Transverse colon (tissue), 4 donors: ENCODE measurements around the gene SH3RF3. TPM values are rescaled to one million over a fixed set of nuclear protein-coding genes. Genes with fewer than 3 reads are reported as not detected.

ENCODE experiments used
- DNase-seq: peaks from one replicate; pipeline ENCODE4 v3.0.0-alpha.2; 2019
- H3K27ac ChIP-seq, 4 donors: fragments of 200-600 bp; sonication (generic); 2 replicates each; pipeline ENCODE4 v1.5.1; 2016 to 2018; ENCODE audit warnings: inconsistent platforms in 4 of 4
- H3K27me3 ChIP-seq: fragments of 200-600 bp; sonication (generic); 2 replicates; pipeline ENCODE4 v1.5.1; 2017; ENCODE audit warnings: inconsistent platforms
- H3K36me3 ChIP-seq, 4 donors: fragments of 200-600 bp; sonication (generic); 2 replicates each; pipeline ENCODE4 v1.5.1; 2017 to 2019; ENCODE audit warnings: inconsistent platforms in 4 of 4
- H3K4me1 ChIP-seq, 4 donors: fragments of 200-600 bp; sonication (generic); 2 replicates each; pipeline ENCODE4 v1.5.1; 2017 to 2020; ENCODE audit warnings: inconsistent platforms in 4 of 4
- H3K4me3 ChIP-seq, 4 donors: fragments of 200-600 bp; sonication (generic); 1 replicate in 1 of 4; 2 replicates in 3 of 4; pipeline versions ENCODE4 v1.5.1 to v1.6.1; 2017 to 2019; ENCODE audit warnings: inconsistent platforms in 4 of 4
- H3K9me3 ChIP-seq, 2 donors: fragments of 200-600 bp; sonication (generic); 2 replicates each; pipeline ENCODE4 v1.5.1; 2017 to 2019; ENCODE audit warnings: inconsistent platforms in 2 of 2
- CTCF ChIP-seq, 5 experiments: fragments of 200-600 bp in 3 of 5; fragments of 450-650 bp in 2 of 5; sonication (generic) in 3 of 5; IDR thresholded peaks; 1 replicate in 2 of 5; 2 replicates in 3 of 5; pipeline ENCODE4 v1.5.1; 2016 to 2017; ENCODE audit warnings: antibody characterized with exemption in 5 of 5, inconsistent platforms in 3 of 5, mild to moderate bottlenecking in 2 of 5, moderate library complexity in 1 of 5
- EP300 ChIP-seq: sonication (generic); formaldehyde crosslinking; IDR thresholded peaks from one replicate; pipeline ENCODE4 v1.6.1; 2017; ENCODE audit warnings: antibody characterized with exemption, low read depth
- POLR2A ChIP-seq: fragments of 450-650 bp; IDR thresholded peaks from one replicate; pipeline ENCODE4 v1.6.1; 2016; ENCODE audit warnings: antibody characterized with exemption, mild to moderate bottlenecking, moderate library complexity
- POLR2AphosphoS5 ChIP-seq, 3 donors: sonication (generic); formaldehyde crosslinking; IDR thresholded peaks; one replicate each; pipeline ENCODE4 v1.6.1; 2016; ENCODE audit warnings: antibody characterized with exemption in 3 of 3
- WGBS, 2 donors: methylation state at CpG; one replicate each; pipeline ENCODE4 v1.1.5; 2018; ENCODE audit warnings: low coverage in 1 of 2; 5-methylcytosine and 5-hydroxymethylcytosine counted together
- in situ Hi-C, 4 donors: fragments of 200-750 bp; cut with MboI; loops; one replicate each; pipeline versions ENCODE4 v1.15.0 to v1.15.1; 2017; ENCODE audit warnings: low sequenced_read_pairs in 3 of 4, low pct_ligation_motif_present in 1 of 4, low pct_unique_long_range_greater_than_20kb in 1 of 4
- intact Hi-C: fragments of 100-400 bp; cut with DNase I; formaldehyde crosslinking; loops from one replicate; pipeline ENCODE4 v1.15.1; 2023; ENCODE audit warnings: low total_unique reads
- total RNA-seq, 4 donors: library from RNA; depleted of rRNA; stranded (reverse); fragments of >200 nt; gene quantifications; one replicate each; pipeline ENCODE4 v1.1.0, GENCODE V29; 2016

Gene SH3RF3
- total RNA-seq, 4 donors from 2014 or later: 1.9 to 8.8 (median 2.9) TPM

DNA sequence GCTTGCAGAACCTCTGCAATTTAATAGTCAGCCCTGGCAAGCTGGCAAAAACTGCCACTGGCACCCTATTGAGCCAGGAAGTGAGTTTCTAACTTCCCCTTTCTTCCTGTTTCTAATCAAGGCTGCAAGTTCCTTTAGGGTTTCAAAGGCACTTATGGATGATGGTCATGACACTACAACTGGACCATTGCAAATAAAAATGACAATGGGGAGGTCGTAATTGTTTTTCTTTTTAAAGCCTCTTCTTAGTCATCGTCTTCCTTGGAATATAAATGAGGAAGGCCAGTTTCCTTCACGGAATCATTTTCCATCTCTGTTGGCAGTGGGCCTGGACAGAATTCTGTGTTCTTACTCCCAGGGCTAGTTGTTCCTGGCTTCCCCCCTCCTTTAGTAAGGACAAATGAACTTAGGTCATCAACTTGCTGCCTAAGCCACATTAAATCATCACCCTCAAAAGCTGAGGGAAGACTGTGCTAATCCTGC lies 35.8 kb downstream of the SH3RF3 start:
- Histone ChIP-seq H3K4me1 (peaks cover 4 to 21% (median 6%) of the 10 kb centered on the region in 4 donors), H3K9me3 (no peaks in the 10 kb centered on the region), H3K27ac (peak overlapping the region; percentile 62 to 67 (median 66)), H3K4me3 (no peak overlapping the region), H3K27me3 (no peaks in the 10 kb centered on the region), H3K36me3 (no peaks in the 10 kb centered on the region)
- 46 to 60% methylated on average over 2 to 3 of the region's 3 CpGs for WGBS, 2 donors
- DNase-seq: no peak
- intact Hi-C loops: no loop called here
- peak in 2 of 3 donors; percentile 31 to 37 for TF ChIP-seq POLR2AphosphoS5 (IDR thresholded peaks at IDR 0.05)
- TF ChIP-seq CTCF (IDR thresholded peaks at IDR 0.05): no peak
- in situ Hi-C loops: no loop called here

GRCh38 chr2:109166811-109167210 lies 37.8 kb downstream of the SH3RF3 start:
- H3K4me1 ChIP-seq: peaks cover 4 to 28% (median 15%) of the 10 kb centered on the region in 4 donors
- no peak overlapping the region for H3K27ac ChIP-seq
- in situ Hi-C loops: no loop called here
- H3K27me3 ChIP-seq: no peaks in the 10 kb centered on the region
- H3K36me3 ChIP-seq: no peaks in the 10 kb centered on the region
- TF ChIP-seq POLR2AphosphoS5 (IDR thresholded peaks at IDR 0.05) (no peak), EP300 (no peak), POLR2A (no peak), CTCF (IDR thresholded peaks at IDR 0.05) (no peak)
- no peak overlapping the region for H3K4me3 ChIP-seq
- intact Hi-C loops: no loop called here
- H3K9me3 ChIP-seq: no peaks in the 10 kb centered on the region
- 75% methylated on average over 2 of the region's 2 CpGs; no CpG with 5 or more reads in 1 of the 2 donors for WGBS, 2 donors
- DNase-seq: no peak

DNA sequence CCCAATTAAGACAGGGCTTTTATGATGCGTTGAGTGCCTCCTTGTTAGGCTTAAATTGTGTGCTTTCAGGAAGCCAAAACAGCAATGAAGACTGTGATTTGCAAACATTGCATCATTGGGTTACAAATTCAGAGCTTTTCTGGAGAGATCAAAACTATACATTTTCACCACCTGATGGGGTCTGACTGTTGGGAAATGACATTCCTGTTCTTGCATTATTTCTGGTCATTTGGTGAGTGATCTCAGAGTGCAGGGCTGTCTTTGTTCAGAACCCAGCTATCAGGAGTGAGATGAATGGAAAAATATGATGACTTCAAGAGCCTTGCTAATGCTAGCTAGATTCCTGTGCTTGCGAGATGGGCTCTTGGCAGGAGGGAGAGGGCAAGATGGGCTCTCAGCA lies 39.1 kb downstream of the SH3RF3 start:
- 78 to 100% methylated on average over 1 to 2 of the region's 2 CpGs for WGBS, 2 donors
- Histone ChIP-seq H3K4me1 (peaks cover 14 to 39% (median 26%) of the 10 kb centered on the region in 4 donors), H3K27me3 (no peaks in the 10 kb centered on the region), H3K4me3 (no peak overlapping the region), H3K36me3 (no peaks in the 10 kb centered on the region), H3K9me3 (no peaks in the 10 kb centered on the region), H3K27ac (no peak overlapping the region)
- no peak for DNase-seq
- intact Hi-C loops (no loop called here), in situ Hi-C loops (no loop called here)
- TF ChIP-seq POLR2A: no peak
- TF ChIP-seq CTCF (IDR thresholded peaks at IDR 0.05): no peak
- no peak for TF ChIP-seq EP300
- TF ChIP-seq POLR2AphosphoS5 (IDR thresholded peaks at IDR 0.05): no peak

DNA sequence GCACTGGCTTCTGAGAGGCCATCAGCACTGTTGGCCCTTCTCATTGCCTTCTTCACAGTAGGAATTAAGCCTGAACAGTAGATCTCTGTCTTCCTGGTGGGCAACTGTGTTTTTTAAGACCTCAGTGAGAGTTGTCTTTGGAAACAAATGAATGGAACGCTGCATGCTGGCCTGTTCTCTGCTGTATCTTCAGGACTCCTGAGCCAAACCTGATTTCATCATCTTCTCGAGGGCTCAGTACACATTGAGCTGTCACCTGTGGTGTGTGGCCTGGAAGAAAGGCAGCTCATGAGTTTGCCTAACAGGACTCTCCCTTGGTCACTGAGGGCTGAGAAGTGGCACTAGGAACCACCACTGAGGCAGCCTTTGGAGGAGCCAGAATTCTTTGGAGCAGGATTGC lies 39.7 kb downstream of the SH3RF3 start:
- Histone ChIP-seq H3K4me3 (no peak overlapping the region), H3K9me3 (no peaks in the 10 kb centered on the region), H3K27ac (no peak overlapping the region), H3K4me1 (peaks cover 14 to 42% (median 32%) of the 10 kb centered on the region in 4 donors), H3K27me3 (no peaks in the 10 kb centered on the region), H3K36me3 (no peaks in the 10 kb centered on the region)
- TF ChIP-seq CTCF (IDR thresholded peaks at IDR 0.05) (no peak), POLR2AphosphoS5 (IDR thresholded peaks at IDR 0.05) (no peak), POLR2A (no peak), EP300 (no peak)
- DNase-seq: no peak
- in situ Hi-C loops: no loop called here
- intact Hi-C loops: no loop called here
- 86% methylated on average over 2 of the region's 2 CpGs; no CpG with 5 or more reads in 1 of the 2 donors for WGBS, 2 donors
